Chondrocyte (in vitro differentiated cells): Measurements from ENCODE around the gene OGG1. TPM values are rescaled to one million over a fixed set of nuclear protein-coding genes. Genes with fewer than 3 reads are reported as not detected.

Experiments
- DNase-seq: peaks from one replicate; pipeline ENCODE4 v3.0.0; 2021; ENCODE audit warnings: mixed read lengths, low spot score
- H3K27ac Mint-ChIP-seq: one replicate; pipeline ENCODE4 v1.8.0; 2021; ENCODE audit warnings: mild to moderate bottlenecking, moderate library complexity, mixed read lengths; ENCODE audit not compliant: unreplicated experiment
- H3K27me3 Mint-ChIP-seq: 2 replicates; pipeline ENCODE4 v1.8.0; 2021; ENCODE audit warnings: low read depth, mixed read lengths
- H3K36me3 Mint-ChIP-seq: 2 replicates; pipeline ENCODE4 v1.8.0; 2021; ENCODE audit warnings: low read depth, mixed read lengths
- H3K4me1 Mint-ChIP-seq: 2 replicates; pipeline ENCODE4 v1.8.0; 2021; ENCODE audit warnings: low read depth, mild to moderate bottlenecking, mixed read lengths
- H3K4me3 Mint-ChIP-seq: one replicate; pipeline ENCODE4 v1.8.0; 2021; ENCODE audit warnings: mild to moderate bottlenecking, moderate library complexity, mixed read lengths; ENCODE audit not compliant: unreplicated experiment
- H3K9me3 Mint-ChIP-seq: 2 replicates; pipeline ENCODE4 v1.8.0; 2021; ENCODE audit warnings: low read depth, mixed read lengths
- CTCF ChIP-seq: fragments of 200-600 bp; sonication (generic); IDR thresholded peaks from 2 replicates; pipeline ENCODE4 v1.5.0; 2021; ENCODE audit warnings: antibody characterized with exemption, mild to moderate bottlenecking, moderate library complexity
- total RNA-seq: library from RNA; stranded (reverse); gene quantifications from 3 replicates; pipeline ENCODE4 v1.2.1, GENCODE V29; 2021

The OGG1 gene
- total RNA-seq, 1 donor from 2014 or later = 23.8 TPM

GRCh38 chr3:9750556-9751411 lies 1.0 kb downstream of the OGG1 start:
- peaks cover 27% of the 10 kb centered on the region for H3K36me3 Mint-ChIP-seq
- no peaks in the 10 kb centered on the region for H3K27me3 Mint-ChIP-seq
- H3K4me3 Mint-ChIP-seq = peak overlapping the region; percentile 96
- TF ChIP-seq CTCF = no peak
- H3K9me3 Mint-ChIP-seq = no peaks in the 10 kb centered on the region
- DNase-seq = no peak
- H3K4me1 Mint-ChIP-seq = peaks cover 53% of the 10 kb centered on the region
- H3K27ac Mint-ChIP-seq = peak overlapping the region; percentile 96

- peak overlapping the region; percentile 66 for H3K27ac Mint-ChIP-seq
- H3K36me3 Mint-ChIP-seq = peaks cover 27% of the 10 kb centered on the region
- TF ChIP-seq CTCF = no peak
- no peak for DNase-seq
- no peaks in the 10 kb centered on the region for H3K27me3 Mint-ChIP-seq
- H3K9me3 Mint-ChIP-seq = no peaks in the 10 kb centered on the region
- no peak overlapping the region for H3K4me3 Mint-ChIP-seq
- H3K4me1 Mint-ChIP-seq = peaks cover 30% of the 10 kb centered on the region
Measured at GRCh38 chr3:9754678-9755077, 4.9 kb downstream of the OGG1 start.

GRCh38 chr3:9757427-9757826 lies 7.7 kb downstream of the OGG1 start:
- H3K36me3 Mint-ChIP-seq = peaks cover 26% of the 10 kb centered on the region
- no peaks in the 10 kb centered on the region for H3K9me3 Mint-ChIP-seq
- peaks cover 8% of the 10 kb centered on the region for H3K4me1 Mint-ChIP-seq
- TF ChIP-seq CTCF = no peak
- H3K27me3 Mint-ChIP-seq = no peaks in the 10 kb centered on the region
- DNase-seq = no peak
- H3K4me3 Mint-ChIP-seq = no peak overlapping the region
- H3K27ac Mint-ChIP-seq = no peak overlapping the region

GRCh38 chr3:9760779-9761505 lies 11.2 kb downstream of the OGG1 start:
- no peaks in the 10 kb centered on the region for H3K27me3 Mint-ChIP-seq
- no peak for DNase-seq
- H3K27ac Mint-ChIP-seq = no peak overlapping the region
- no peaks in the 10 kb centered on the region for H3K9me3 Mint-ChIP-seq
- H3K36me3 Mint-ChIP-seq = peaks cover 22% of the 10 kb centered on the region
- H3K4me1 Mint-ChIP-seq = no peaks in the 10 kb centered on the region
- TF ChIP-seq CTCF = no peak
- H3K4me3 Mint-ChIP-seq = no peak overlapping the region

GRCh38 chr3:9761919-9762318 lies 12.2 kb downstream of the OGG1 start:
- no peak for TF ChIP-seq CTCF

More at GRCh38 chr3:9761919-9762318, 12.2 kb downstream of the OGG1 start:
- Mint-ChIP-seq H3K9me3 (no peaks in the 10 kb centered on the region), H3K27me3 (no peaks in the 10 kb centered on the region), H3K27ac (no peak overlapping the region), H3K36me3 (peaks cover 19% of the 10 kb centered on the region), H3K4me3 (no peak overlapping the region), H3K4me1 (peaks cover 2% of the 10 kb centered on the region)
- no peak for DNase-seq
